Neuronal stem cell (in vitro differentiated cells): ENCODE data around the gene HYAL3.
"Not testable (repeated sequence)": the region's sequence is repeated elsewhere in the genome, so short reads cannot be mapped to it uniquely, and the experiment has no call there.

Experiments
- DNase-seq: peaks from one replicate; pipeline ENCODE4 v3.0.0-alpha.2; 2013; ENCODE audit warnings: low spot score
- H2AFZ ChIP-seq: one replicate; pipeline ENCODE4 v1.6.1; 2013; ENCODE audit warnings: mild to moderate bottlenecking, low read length, inconsistent platforms
- H2AK5ac ChIP-seq: 2 replicates; pipeline ENCODE4 v1.6.1; 2013; ENCODE audit warnings: low read depth, mild to moderate bottlenecking, inconsistent platforms, low read length, moderate library complexity, mixed read lengths
- H2BK120ac ChIP-seq: 2 replicates; pipeline ENCODE4 v1.6.1; 2013; ENCODE audit warnings: low read depth, mild to moderate bottlenecking, inconsistent platforms, low read length, moderate library complexity, mixed read lengths
- H2BK12ac ChIP-seq: one replicate; pipeline ENCODE4 v1.6.1; 2013; ENCODE audit warnings: low read length, inconsistent platforms
- H2BK15ac ChIP-seq: 2 replicates; pipeline ENCODE4 v1.6.1; 2013; ENCODE audit warnings: mild to moderate bottlenecking, low read length, inconsistent platforms, mixed read lengths
- H2BK5ac ChIP-seq: one replicate; pipeline ENCODE4 v1.6.1; 2013; ENCODE audit warnings: inconsistent platforms, mild to moderate bottlenecking, low read length, moderate library complexity
- H3K14ac ChIP-seq: one replicate; pipeline ENCODE4 v1.6.1; 2013; ENCODE audit warnings: low read length, inconsistent platforms
- H3K18ac ChIP-seq: 2 replicates; pipeline ENCODE4 v1.6.1; 2013; ENCODE audit warnings: low read length, inconsistent platforms
- H3K23ac ChIP-seq: 2 replicates; pipeline ENCODE4 v1.6.1; 2013; ENCODE audit warnings: low read depth, mild to moderate bottlenecking, mixed read lengths, low read length, inconsistent platforms; ENCODE audit not compliant: poor library complexity
- H3K27ac ChIP-seq: replicated peaks from 3 replicates; pipeline ENCODE4 v1.5.1; 2013; ENCODE audit warnings: low read length, inconsistent platforms
- H3K27me3 ChIP-seq, 3 experiments: 2 replicates each; pipeline ENCODE4 v1.6.1; 2013; ENCODE audit warnings: low read length in 3 of 3, mild to moderate bottlenecking in 2 of 3, inconsistent platforms in 1 of 3, low read depth in 1 of 3, mixed read lengths in 1 of 3, moderate library complexity in 1 of 3; ENCODE audit not compliant: control insufficient read depth in 3 of 3, insufficient read depth in 3 of 3
- H3K36me3 ChIP-seq, 2 donors: replicated peaks in 1 of 2; 2 replicates each; pipeline ENCODE4 v1.6.1; 2013; ENCODE audit warnings: low read length in 2 of 2; ENCODE audit not compliant: control insufficient read depth in 2 of 2, insufficient read depth in 2 of 2
- H3K4ac ChIP-seq: 2 replicates; pipeline ENCODE4 v1.6.1; 2013; ENCODE audit warnings: inconsistent platforms, mild to moderate bottlenecking, low read length, moderate library complexity
- H3K4me1 ChIP-seq, 2 donors: 1 replicate in 1 of 2; 2 replicates in 1 of 2; pipeline ENCODE4 v1.6.1; 2013; ENCODE audit warnings: low read length in 2 of 2, low read depth in 1 of 2; ENCODE audit not compliant: control insufficient read depth in 2 of 2, insufficient read depth in 1 of 2
- H3K4me2 ChIP-seq: one replicate; pipeline ENCODE4 v1.6.1; 2013; ENCODE audit warnings: mild to moderate bottlenecking, low read length, inconsistent platforms; ENCODE audit not compliant: insufficient read depth, poor library complexity, severe bottlenecking
- H3K4me3 ChIP-seq, 2 donors: 2 replicates each; pipeline ENCODE4 v1.5.1; 2013; ENCODE audit warnings: low read length in 2 of 2, mild to moderate bottlenecking in 2 of 2, inconsistent platforms in 1 of 2, moderate library complexity in 1 of 2
- H3K79me1 ChIP-seq: one replicate; pipeline ENCODE4 v1.6.1; 2013; ENCODE audit warnings: low read depth, mild to moderate bottlenecking, inconsistent platforms, low read length, moderate library complexity
- H3K9ac ChIP-seq: one replicate; pipeline ENCODE4 v1.6.1; 2013; ENCODE audit warnings: mild to moderate bottlenecking, low read depth, low read length, inconsistent platforms; ENCODE audit not compliant: poor library complexity
- H3K9me3 ChIP-seq, 2 donors: replicated peaks in 1 of 2; 2 replicates each; pipeline versions ENCODE3 to v1.6.1; 2013; ENCODE audit warnings: low read length in 2 of 2, mild to moderate bottlenecking in 2 of 2, inconsistent platforms in 1 of 2, low read depth in 1 of 2, mixed read lengths in 1 of 2, moderate library complexity in 1 of 2; ENCODE audit not compliant: control insufficient read depth in 2 of 2, insufficient read depth in 1 of 2
- H4K8ac ChIP-seq: one replicate; pipeline ENCODE4 v1.6.1; 2013; ENCODE audit warnings: low read depth, mild to moderate bottlenecking, inconsistent platforms, low read length, moderate library complexity
- H4K91ac ChIP-seq: one replicate; pipeline ENCODE4 v1.6.1; 2013; ENCODE audit warnings: low read length, low read depth, mild to moderate bottlenecking, inconsistent platforms; ENCODE audit not compliant: poor library complexity
- WGBS, 2 donors: extraction: QIAGEN DNeasy Blood & Tissue Kit; methylation state at CpG; one replicate each; pipeline ENCODE4 v1.1.7; 2013; ENCODE audit warnings: missing lambda C conversion rate in 2 of 2, mixed read lengths in 1 of 2; ENCODE audit not compliant: insufficient read length in 2 of 2, insufficient replicate concordance in 1 of 2; ENCODE audit errors: extremely low coverage in 2 of 2; 5-methylcytosine and 5-hydroxymethylcytosine counted together

The HYAL3 gene

DNA sequence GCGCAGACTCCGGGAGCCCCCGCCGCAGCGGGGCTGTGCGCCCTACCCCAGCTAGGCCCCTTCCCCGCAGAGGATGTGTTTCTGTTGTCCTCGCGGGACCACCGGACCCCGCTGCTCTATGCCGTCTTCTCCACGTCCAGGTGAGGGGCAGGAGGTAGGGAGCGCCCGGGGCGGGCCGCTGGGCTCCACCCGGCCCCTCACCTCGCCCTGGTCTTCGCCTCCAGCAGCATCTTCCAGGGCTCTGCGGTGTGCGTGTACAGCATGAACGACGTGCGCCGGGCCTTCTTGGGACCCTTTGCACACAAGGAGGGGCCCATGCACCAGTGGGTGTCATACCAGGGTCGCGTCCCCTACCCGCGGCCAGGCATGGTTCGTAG lies 25.5 kb downstream of the HYAL3 start:
- WGBS, 2 donors = no CpG with 5 or more reads among the region's 31 CpGs
- Histone ChIP-seq H3K36me3 (no peaks in the 10 kb centered on the region), H3K4me3 (no peak overlapping the region), H4K91ac (no peak overlapping the region), H4K8ac (peak overlapping the region; percentile 90), H3K4me2 (no peak overlapping the region), H2BK15ac (peak overlapping the region; percentile 99), H2AK5ac (peak overlapping the region; percentile 79), H3K4ac (no peak overlapping the region), H3K23ac (peak overlapping the region; percentile 80), H2BK5ac (peak overlapping the region; percentile 29), H3K14ac (no peak overlapping the region), H3K79me1 (peaks cover 4% of the 10 kb centered on the region), H2BK120ac (no peak overlapping the region), H3K27ac (no peak overlapping the region), H3K18ac (peak overlapping the region; percentile 92), H3K27me3 (peaks cover 9 to 41% (median 24%) of the 10 kb centered on the region in 3 experiments), H3K9me3 (peaks cover 0 to 4% of the 10 kb centered on the region in 2 donors), H3K4me1 (peaks cover 17 to 27% of the 10 kb centered on the region in 2 donors), H2BK12ac (peak overlapping the region; percentile 98), H3K9ac (no peak overlapping the region), H2AFZ (no peak overlapping the region)
- no peak for DNase-seq

GRCh38 chr3:50272911-50273688 lies 26.1 kb downstream of the HYAL3 start:
- no peaks in the 10 kb centered on the region for H3K36me3 ChIP-seq
- peak overlapping the region; percentile 80 for H3K23ac ChIP-seq
- no peak overlapping the region for H2BK120ac ChIP-seq
- peak overlapping the region; percentile 79 for H2AK5ac ChIP-seq
- peak; percentile 85 for DNase-seq
- peaks cover 4% of the 10 kb centered on the region for H3K79me1 ChIP-seq
- no CpG with 5 or more reads among the region's 61 CpGs for WGBS, 2 donors
- H3K9me3 ChIP-seq = peaks cover 0 to 4% of the 10 kb centered on the region in 2 donors
- peak overlapping the region; percentile 92 for H3K18ac ChIP-seq
- no peak overlapping the region for H3K4me3 ChIP-seq
- H2BK15ac ChIP-seq = peak overlapping the region; percentile 99
- peak overlapping the region; percentile 44 for H3K4me2 ChIP-seq
- no peak overlapping the region for H3K27ac ChIP-seq
- H3K4ac ChIP-seq = no peak overlapping the region
- peak overlapping the region; percentile 91 for H2AFZ ChIP-seq
- H2BK5ac ChIP-seq = peak overlapping the region; percentile 29
- peak overlapping the region; percentile 98 for H2BK12ac ChIP-seq
- no peak overlapping the region for H4K8ac ChIP-seq
- H3K27me3 ChIP-seq = peaks cover 9 to 41% (median 24%) of the 10 kb centered on the region in 3 experiments
- H3K4me1 ChIP-seq = peaks cover 22 to 29% of the 10 kb centered on the region in 2 donors
- H3K9ac ChIP-seq = peak overlapping the region; percentile 88
- no peak overlapping the region for H3K14ac ChIP-seq
- no peak overlapping the region for H4K91ac ChIP-seq

- DNase-seq, H3K9me3 ChIP-seq, H2BK120ac ChIP-seq, H2AFZ ChIP-seq, H2BK5ac ChIP-seq, H3K27ac ChIP-seq, H4K91ac ChIP-seq, H3K9ac ChIP-seq, H2AK5ac ChIP-seq, H3K79me1 ChIP-seq, H3K4me3 ChIP-seq, H3K4ac ChIP-seq, H2BK12ac ChIP-seq, H3K14ac ChIP-seq, H3K4me2 ChIP-seq, H2BK15ac ChIP-seq, H3K36me3 ChIP-seq, H3K23ac ChIP-seq, H4K8ac ChIP-seq, H3K18ac ChIP-seq: not testable (repeated sequence)
- peaks cover 9 to 41% (median 24%) of the 10 kb centered on the region in 3 experiments for H3K27me3 ChIP-seq
- no CpG with 5 or more reads among the region's 10 CpGs for WGBS, 2 donors
- peaks cover 26 to 35% of the 10 kb centered on the region in 2 donors for H3K4me1 ChIP-seq
Observed at GRCh38 chr3:50272538-50272910, 26.7 kb downstream of the HYAL3 start.

DNA sequence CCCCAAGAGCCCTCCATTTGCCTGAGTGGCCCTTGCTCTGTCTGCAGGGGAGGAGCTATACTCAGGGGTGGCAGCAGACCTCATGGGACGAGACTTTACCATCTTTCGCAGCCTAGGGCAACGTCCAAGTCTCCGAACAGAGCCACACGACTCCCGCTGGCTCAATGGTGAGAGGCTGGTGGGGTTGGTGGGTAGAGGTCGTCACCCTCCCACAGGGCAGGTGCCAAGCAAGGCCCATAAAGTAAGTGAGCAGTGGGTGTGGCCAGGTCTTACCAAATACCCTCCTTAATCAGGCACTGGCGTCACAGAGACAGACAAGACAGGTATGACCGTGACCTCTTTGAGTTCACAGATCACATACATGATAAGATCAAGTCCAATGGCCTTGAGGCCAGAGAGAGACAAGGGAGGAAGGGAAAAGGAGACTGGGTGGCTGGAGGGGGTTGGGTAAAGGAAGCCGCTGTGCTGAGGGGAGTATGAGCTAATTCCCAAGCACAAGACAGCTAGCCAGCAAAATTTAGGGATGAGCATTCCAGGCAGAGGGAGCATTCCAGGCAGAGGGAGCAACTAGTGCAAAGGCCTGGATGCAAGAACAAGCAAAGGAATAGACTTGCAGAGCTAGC lies 27.8 kb downstream of the HYAL3 start:
- H3K18ac ChIP-seq = peak overlapping the region; percentile 15
- H3K4me2 ChIP-seq = no peak overlapping the region
- no CpG with 5 or more reads among the region's 10 CpGs for WGBS, 2 donors
- H3K4me1 ChIP-seq = peaks cover 30 to 42% of the 10 kb centered on the region in 2 donors
- H4K8ac ChIP-seq = no peak overlapping the region
- H3K4ac ChIP-seq = no peak overlapping the region
- H2AK5ac ChIP-seq = peak overlapping the region; percentile 99
- H2BK12ac ChIP-seq = peak overlapping the region; percentile 47
- H2BK5ac ChIP-seq = peak overlapping the region; percentile 93
- H3K27me3 ChIP-seq = peaks cover 9 to 34% (median 24%) of the 10 kb centered on the region in 3 experiments
- H2BK120ac ChIP-seq = no peak overlapping the region
- H3K4me3 ChIP-seq = no peak overlapping the region
- no peak overlapping the region for H3K14ac ChIP-seq
- peaks cover 3% of the 10 kb centered on the region for H3K79me1 ChIP-seq
- H2BK15ac ChIP-seq = peak overlapping the region; percentile 2
- H3K27ac ChIP-seq = no peak overlapping the region
- H4K91ac ChIP-seq = no peak overlapping the region
- H3K9ac ChIP-seq = no peak overlapping the region
- no peak overlapping the region for H3K23ac ChIP-seq
- no peak for DNase-seq
- H3K36me3 ChIP-seq = no peaks in the 10 kb centered on the region
- peaks cover 0 to under 1% of the 10 kb centered on the region in 2 donors for H3K9me3 ChIP-seq
- no peak overlapping the region for H2AFZ ChIP-seq
